GM06990 (cell line): ENCODE results near the gene ABCC1.

Source experiments
- DNase-seq: peaks from one replicate; pipeline ENCODE4 v3.0.0-alpha.2; 2011; ENCODE audit not compliant: insufficient read length; ENCODE audit errors: extremely low read depth
- H3K27me3 ChIP-seq: replicated peaks from 2 replicates; pipeline ENCODE4 v1.6.0; 2011; ENCODE audit warnings: low read length; ENCODE audit not compliant: control insufficient read depth, insufficient read depth
- H3K36me3 ChIP-seq: 2 replicates; pipeline ENCODE4 v1.5.1; 2011; ENCODE audit warnings: low read length; ENCODE audit not compliant: control insufficient read depth, insufficient read depth
- H3K4me3 ChIP-seq: replicated peaks from 2 replicates; pipeline ENCODE4 v1.5.1; 2011; ENCODE audit warnings: low read depth, mild to moderate bottlenecking, control low read depth, low read length
- CTCF ChIP-seq: IDR thresholded peaks from 2 replicates; pipeline ENCODE4 v1.5.1; 2011; ENCODE audit warnings: low read length, control low read depth, mild to moderate bottlenecking, inconsistent platforms; ENCODE audit not compliant: insufficient read depth, poor library complexity, severe bottlenecking

ABCC1 gene

GRCh38 chr16:16126896-16127295 is 177.5 kb downstream of the ABCC1 start:
- TF ChIP-seq CTCF: no peak
- H3K36me3 ChIP-seq: peaks cover 38% of the 10 kb centered on the region
- no peak overlapping the region for H3K4me3 ChIP-seq
- no peaks in the 10 kb centered on the region for H3K27me3 ChIP-seq
- no peak for DNase-seq

GRCh38 chr16:16127469-16128116 is 178.2 kb downstream of the ABCC1 start:
- Histone ChIP-seq H3K36me3 (peaks cover 35% of the 10 kb centered on the region), H3K4me3 (no peak overlapping the region), H3K27me3 (no peaks in the 10 kb centered on the region)
- peak; percentile 36 for DNase-seq
- peak; percentile 81 for TF ChIP-seq CTCF

GRCh38 chr16:16131204-16131603 is 181.8 kb downstream of the ABCC1 start:
- no peak for TF ChIP-seq CTCF
- DNase-seq: no peak
- Histone ChIP-seq H3K27me3 (no peaks in the 10 kb centered on the region), H3K36me3 (peaks cover 27% of the 10 kb centered on the region), H3K4me3 (no peak overlapping the region)

GRCh38 chr16:16131659-16132058 is 182.2 kb downstream of the ABCC1 start:
- no peak for TF ChIP-seq CTCF
- no peak overlapping the region for H3K4me3 ChIP-seq
- DNase-seq: no peak
- no peaks in the 10 kb centered on the region for H3K27me3 ChIP-seq
- peaks cover 31% of the 10 kb centered on the region for H3K36me3 ChIP-seq

GRCh38 chr16:16133943-16134604 is 184.7 kb downstream of the ABCC1 start:
- no peak for DNase-seq
- Histone ChIP-seq H3K36me3 (peaks cover 40% of the 10 kb centered on the region), H3K27me3 (no peaks in the 10 kb centered on the region), H3K4me3 (no peak overlapping the region)
- no peak for TF ChIP-seq CTCF
